DND-41 (cell line): ENCODE measurements around the gene NPPA.

Source experiments
- ATAC-seq: fragments of 200-7000 bp; cut with Tn5 transposase; 3 replicates; pipeline ENCODE4 v1.9.1; 2021; ENCODE audit warnings: low read depth; ENCODE audit not compliant: insufficient read depth
- DNase-seq: peaks from one replicate; pipeline ENCODE4 v3.0.0-alpha.2; 2020
- H2AFZ ChIP-seq: 2 replicates; pipeline ENCODE4 v1.6.0; 2012; ENCODE audit warnings: low read depth, low read length
- H3K27ac ChIP-seq: 2 replicates; pipeline ENCODE4 v1.5.1; 2012; ENCODE audit warnings: low read length, inconsistent platforms
- H3K27me3 ChIP-seq: fragments of 200-600 bp; sonication (generic); 2 replicates; pipeline ENCODE4 v1.6.0; 2012; ENCODE audit warnings: low read length, mild to moderate bottlenecking, inconsistent platforms; ENCODE audit not compliant: insufficient read depth, poor library complexity
- H3K36me3 ChIP-seq: 2 replicates; pipeline ENCODE4 v1.5.1; 2012; ENCODE audit warnings: low read length, inconsistent platforms; ENCODE audit not compliant: insufficient read depth
- H3K4me1 ChIP-seq: 2 replicates; pipeline ENCODE4 v1.5.1; 2012; ENCODE audit warnings: mild to moderate bottlenecking, low read length; ENCODE audit not compliant: insufficient read depth
- H3K4me2 ChIP-seq: 2 replicates; pipeline ENCODE4 v1.6.0; 2012; ENCODE audit warnings: mild to moderate bottlenecking, moderate library complexity, low read length, inconsistent platforms; ENCODE audit not compliant: insufficient read depth
- H3K4me3 ChIP-seq, 2 experiments: fragments of 200-600 bp in 1 of 2; shearing (Covaris generic) in 1 of 2; 2 replicates each; pipeline ENCODE4 v1.5.1; 2012 to 2016; ENCODE audit warnings: inconsistent platforms in 2 of 2, low read length in 2 of 2, mild to moderate bottlenecking in 2 of 2, low read depth in 1 of 2, moderate library complexity in 1 of 2
- H3K79me2 ChIP-seq: 2 replicates; pipeline ENCODE4 v1.6.0; 2012; ENCODE audit warnings: low read length, inconsistent platforms; ENCODE audit not compliant: insufficient read depth
- H3K9ac ChIP-seq: 2 replicates; pipeline ENCODE4 v1.6.0; 2012; ENCODE audit warnings: low read depth, mild to moderate bottlenecking, inconsistent platforms, low read length, moderate library complexity
- H3K9me3 ChIP-seq: 2 replicates; pipeline ENCODE4 v1.5.1; 2012; ENCODE audit warnings: low read length, moderate library complexity, mild to moderate bottlenecking, inconsistent platforms; ENCODE audit not compliant: insufficient read depth, severe bottlenecking
- H4K20me1 ChIP-seq: 2 replicates; pipeline ENCODE4 v1.6.0; 2012; ENCODE audit warnings: low read length; ENCODE audit not compliant: insufficient read depth
- EZH2 ChIP-seq: IDR thresholded peaks from 3 replicates; pipeline ENCODE4 v1.6.1; 2012; ENCODE audit warnings: borderline replicate concordance, low read depth, mild to moderate bottlenecking, moderate library complexity, low read length, inconsistent platforms; ENCODE audit not compliant: severe bottlenecking
- TF ChIP-seq, protein P1 (sequence below): IDR thresholded peaks from 2 replicates; pipeline ENCODE4 v1.5.1; 2012; ENCODE audit warnings: borderline replicate concordance, low read length, moderate library complexity, mild to moderate bottlenecking; ENCODE audit not compliant: poor library complexity, severe bottlenecking; ENCODE audit errors: extremely low read depth

NPPA gene

DNA sequence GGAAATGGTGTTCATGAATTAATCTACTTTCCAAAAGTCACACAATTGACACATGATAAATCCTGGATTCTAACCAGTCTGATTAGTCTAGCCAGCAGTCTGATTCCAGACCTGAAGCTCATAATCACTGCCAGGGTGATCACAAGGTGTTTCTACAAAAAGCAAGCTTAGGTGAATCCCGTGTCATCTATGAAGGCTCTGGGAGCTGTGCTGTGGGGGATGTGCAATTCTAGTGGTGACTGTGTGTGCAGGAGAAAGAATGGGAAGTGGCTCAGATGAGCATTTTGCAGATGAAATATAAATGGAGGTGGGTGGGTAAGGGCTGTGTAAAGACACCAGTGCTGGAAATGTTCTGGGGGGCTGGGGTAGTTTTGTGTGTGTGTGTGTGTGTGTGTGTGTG, 13.0 kb upstream of the NPPA start:
- DNase-seq (no peak), ATAC-seq (no peak)
- peaks cover 23% of the 10 kb centered on the region for H4K20me1 ChIP-seq
- H3K27ac ChIP-seq, result no peak overlapping the region
- no peak overlapping the region for H3K4me2 ChIP-seq
- peaks cover 20% of the 10 kb centered on the region for H3K4me1 ChIP-seq
- no peak overlapping the region for H2AFZ ChIP-seq
- no peaks in the 10 kb centered on the region for H3K79me2 ChIP-seq
- no peaks in the 10 kb centered on the region for H3K36me3 ChIP-seq
- H3K27me3 ChIP-seq, result no peaks in the 10 kb centered on the region
- TF ChIP-seq, protein P1, sequence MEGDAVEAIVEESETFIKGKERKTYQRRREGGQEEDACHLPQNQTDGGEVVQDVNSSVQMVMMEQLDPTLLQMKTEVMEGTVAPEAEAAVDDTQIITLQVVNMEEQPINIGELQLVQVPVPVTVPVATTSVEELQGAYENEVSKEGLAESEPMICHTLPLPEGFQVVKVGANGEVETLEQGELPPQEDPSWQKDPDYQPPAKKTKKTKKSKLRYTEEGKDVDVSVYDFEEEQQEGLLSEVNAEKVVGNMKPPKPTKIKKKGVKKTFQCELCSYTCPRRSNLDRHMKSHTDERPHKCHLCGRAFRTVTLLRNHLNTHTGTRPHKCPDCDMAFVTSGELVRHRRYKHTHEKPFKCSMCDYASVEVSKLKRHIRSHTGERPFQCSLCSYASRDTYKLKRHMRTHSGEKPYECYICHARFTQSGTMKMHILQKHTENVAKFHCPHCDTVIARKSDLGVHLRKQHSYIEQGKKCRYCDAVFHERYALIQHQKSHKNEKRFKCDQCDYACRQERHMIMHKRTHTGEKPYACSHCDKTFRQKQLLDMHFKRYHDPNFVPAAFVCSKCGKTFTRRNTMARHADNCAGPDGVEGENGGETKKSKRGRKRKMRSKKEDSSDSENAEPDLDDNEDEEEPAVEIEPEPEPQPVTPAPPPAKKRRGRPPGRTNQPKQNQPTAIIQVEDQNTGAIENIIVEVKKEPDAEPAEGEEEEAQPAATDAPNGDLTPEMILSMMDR, result no peak
- TF ChIP-seq EZH2, result no peak
- H3K4me3 ChIP-seq, result no peak overlapping the region
- H3K9ac ChIP-seq, result no peak overlapping the region
- no peaks in the 10 kb centered on the region for H3K9me3 ChIP-seq

DNA sequence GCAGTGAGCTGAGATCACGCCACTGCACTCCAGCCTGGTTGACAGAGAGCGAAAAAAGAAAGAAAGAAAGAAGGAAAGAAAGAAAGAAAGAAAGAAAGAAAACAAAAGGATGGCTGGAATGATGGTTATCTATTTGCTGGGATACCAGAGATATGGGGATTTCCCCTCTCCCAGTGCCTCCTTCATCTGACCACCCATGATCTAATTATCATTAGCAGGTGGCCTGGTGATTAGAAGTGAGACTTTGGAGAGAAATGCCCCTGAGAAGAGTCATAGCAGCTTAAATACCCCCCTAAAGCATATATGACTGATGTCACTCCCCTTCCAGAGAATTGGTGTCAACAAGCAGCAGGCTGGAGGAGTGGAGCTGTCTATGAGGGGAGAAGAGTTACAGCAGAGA, 12.5 kb upstream of the NPPA start:
- Histone ChIP-seq H3K4me1 (peaks cover 20% of the 10 kb centered on the region), H3K36me3 (no peaks in the 10 kb centered on the region), H3K27ac (no peak overlapping the region), H3K27me3 (no peaks in the 10 kb centered on the region), H3K4me2 (no peak overlapping the region), H2AFZ (no peak overlapping the region), H3K4me3 (no peak overlapping the region), H3K9me3 (no peaks in the 10 kb centered on the region), H3K9ac (no peak overlapping the region), H3K79me2 (no peaks in the 10 kb centered on the region), H4K20me1 (peaks cover 23% of the 10 kb centered on the region)
- TF ChIP-seq, protein P1, result no peak
- no peak for TF ChIP-seq EZH2
- ATAC-seq, result no peak
- DNase-seq, result no peak

DNA sequence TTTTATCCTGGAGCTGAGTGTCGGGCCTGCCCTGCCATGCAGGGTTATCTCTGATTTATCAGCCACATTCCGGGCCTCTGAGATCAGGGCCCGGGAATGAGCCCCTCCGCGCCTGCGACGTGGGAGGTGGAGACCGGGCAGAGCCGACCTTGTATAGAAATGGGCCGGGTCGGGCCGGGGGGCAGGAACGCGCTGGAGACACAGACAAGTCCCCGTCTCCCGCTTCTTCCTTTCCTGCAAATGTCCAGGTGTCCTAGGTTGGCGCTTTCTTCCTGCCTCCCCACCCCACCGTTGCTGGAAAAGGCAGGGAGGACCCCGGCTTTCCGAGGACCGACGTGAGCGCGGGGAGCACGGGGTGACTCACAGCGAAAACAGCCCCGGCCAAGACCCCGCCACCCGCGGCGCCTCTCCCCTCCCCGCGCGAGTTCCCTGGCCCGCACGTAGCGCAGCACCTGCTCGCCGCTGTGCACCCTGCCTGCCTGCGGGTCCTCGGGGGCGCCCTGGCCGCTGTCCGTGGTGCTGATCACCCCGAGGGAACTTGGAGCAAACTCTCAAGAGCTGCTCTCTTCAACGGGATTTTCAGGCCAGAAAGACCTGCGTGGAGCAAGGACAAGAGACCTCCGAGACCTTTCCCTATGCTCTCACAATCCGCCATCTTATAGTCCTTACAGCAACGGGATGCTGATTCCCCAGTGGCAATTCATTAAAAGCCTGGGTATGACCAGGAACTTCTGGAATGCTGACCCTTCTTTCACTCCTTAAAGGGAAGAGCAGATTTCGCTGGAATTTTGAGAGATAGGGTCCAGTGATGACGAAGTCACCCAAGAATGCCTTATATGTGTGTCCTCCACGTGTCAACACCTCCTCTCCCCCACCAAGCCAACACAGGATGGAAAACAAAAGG, 11.6 kb upstream of the NPPA start:
- H3K4me3 ChIP-seq, result no peak overlapping the region

More for the DNA sequence above, 11.6 kb upstream of the NPPA start:
- peaks cover 23% of the 10 kb centered on the region for H4K20me1 ChIP-seq
- no peaks in the 10 kb centered on the region for H3K36me3 ChIP-seq
- peak; percentile 85 for DNase-seq
- H2AFZ ChIP-seq, result no peak overlapping the region
- TF ChIP-seq, protein P1, result peak; percentile 72
- TF ChIP-seq EZH2, result no peak
- H3K9me3 ChIP-seq, result no peaks in the 10 kb centered on the region
- no peak overlapping the region for H3K27ac ChIP-seq
- no peak overlapping the region for H3K4me2 ChIP-seq
- no peaks in the 10 kb centered on the region for H3K79me2 ChIP-seq
- no peak overlapping the region for H3K9ac ChIP-seq
- peak; percentile 88 for ATAC-seq
- H3K27me3 ChIP-seq, result no peaks in the 10 kb centered on the region
- H3K4me1 ChIP-seq, result peaks cover 20% of the 10 kb centered on the region
